ENCODE data around the gene ATP5PF. TPM values are rescaled to one million over a fixed set of nuclear protein-coding genes. Genes with fewer than 3 reads are reported as not detected.
"Not testable (repeated sequence)": the region's sequence is repeated elsewhere in the genome, so short reads cannot be mapped to it uniquely, and the experiment has no call there.

ATP5PF gene
- total and polyA plus RNA-seq, 7 donors, result 232 to 1,130 (median 283) TPM

- DNase-seq, result no peak
- Histone ChIP-seq H3K9me3 (no peaks in the 10 kb centered on the region), H3K27ac (no peak overlapping the region), H3K4me1 (peaks cover 0 to 11% (median 3%) of the 10 kb centered on the region in 4 donors), H3K4me3 (no peak overlapping the region), H3K27me3 (no peaks in the 10 kb centered on the region), H3K36me3 (peaks cover 0 to 32% (median 6%) of the 10 kb centered on the region in 4 donors)
- intact Hi-C loops (cut with DNase I), result no loop called here
- WGBS, 2 donors, result 80 to 84% methylated on average over 5 of the region's 5 CpGs
- TF ChIP-seq POLR2AphosphoS5 (IDR thresholded peaks at IDR 0.05) (no peak), EP300 (IDR thresholded peaks at IDR 0.05) (no peak), POLR2A (IDR thresholded peaks at IDR 0.05) (no peak)
- TF ChIP-seq, protein P1, sequence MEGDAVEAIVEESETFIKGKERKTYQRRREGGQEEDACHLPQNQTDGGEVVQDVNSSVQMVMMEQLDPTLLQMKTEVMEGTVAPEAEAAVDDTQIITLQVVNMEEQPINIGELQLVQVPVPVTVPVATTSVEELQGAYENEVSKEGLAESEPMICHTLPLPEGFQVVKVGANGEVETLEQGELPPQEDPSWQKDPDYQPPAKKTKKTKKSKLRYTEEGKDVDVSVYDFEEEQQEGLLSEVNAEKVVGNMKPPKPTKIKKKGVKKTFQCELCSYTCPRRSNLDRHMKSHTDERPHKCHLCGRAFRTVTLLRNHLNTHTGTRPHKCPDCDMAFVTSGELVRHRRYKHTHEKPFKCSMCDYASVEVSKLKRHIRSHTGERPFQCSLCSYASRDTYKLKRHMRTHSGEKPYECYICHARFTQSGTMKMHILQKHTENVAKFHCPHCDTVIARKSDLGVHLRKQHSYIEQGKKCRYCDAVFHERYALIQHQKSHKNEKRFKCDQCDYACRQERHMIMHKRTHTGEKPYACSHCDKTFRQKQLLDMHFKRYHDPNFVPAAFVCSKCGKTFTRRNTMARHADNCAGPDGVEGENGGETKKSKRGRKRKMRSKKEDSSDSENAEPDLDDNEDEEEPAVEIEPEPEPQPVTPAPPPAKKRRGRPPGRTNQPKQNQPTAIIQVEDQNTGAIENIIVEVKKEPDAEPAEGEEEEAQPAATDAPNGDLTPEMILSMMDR (IDR thresholded peaks at IDR 0.05), result no peak
These were observed 17.1 kb downstream of the ATP5PF start for GRCh38 chr21:25717491-25718147.

DNA sequence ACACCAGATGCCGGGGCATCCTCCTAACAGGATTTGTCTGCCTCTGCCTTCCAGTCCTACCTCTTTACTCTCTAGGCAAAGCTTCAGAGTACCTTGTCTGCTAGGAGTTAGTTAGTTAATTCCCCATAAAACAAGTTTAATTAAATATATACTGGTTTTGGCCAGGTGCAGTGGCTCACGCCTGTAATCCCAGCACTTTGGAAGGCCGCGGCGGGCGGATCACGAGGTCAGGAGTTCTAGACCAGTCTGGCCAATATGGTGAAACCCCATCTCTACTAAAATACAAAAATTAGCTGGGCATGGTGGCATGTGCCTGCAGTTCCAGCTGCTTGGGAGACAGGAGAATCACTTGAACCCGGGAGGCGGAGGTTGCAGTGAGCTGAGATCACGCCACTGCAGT lies 20.6 kb downstream of the ATP5PF start:
- 96 to 98% methylated on average over 10 of the region's 10 CpGs for WGBS, 2 donors
- H3K4me1 ChIP-seq; DNase-seq; intact Hi-C loops (cut with DNase I); H3K27me3 ChIP-seq; H3K4me3 ChIP-seq; H3K9me3 ChIP-seq; H3K27ac ChIP-seq: not testable (repeated sequence)
- peaks cover 0 to 19% (median 4%) of the 10 kb centered on the region in 4 donors for H3K36me3 ChIP-seq

DNA sequence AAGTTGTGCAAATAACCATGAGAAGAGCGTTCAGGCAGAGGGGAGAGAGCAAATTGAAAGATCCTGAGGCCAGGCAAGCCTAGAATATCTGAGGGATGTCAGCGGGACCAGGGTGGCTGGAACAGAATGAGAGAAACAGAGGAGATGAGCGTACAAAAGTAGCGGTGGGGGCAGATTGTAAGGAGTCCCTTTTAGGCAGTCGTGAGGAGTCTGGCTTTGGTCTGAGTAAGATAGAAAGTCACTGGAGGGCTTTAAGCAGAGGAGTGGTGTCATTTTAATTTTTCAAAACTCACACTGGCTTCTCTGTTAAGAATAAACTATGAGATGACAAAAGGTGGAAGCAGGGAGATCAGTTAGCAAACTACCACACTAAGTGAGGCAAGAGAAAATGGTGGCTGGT lies 24.2 kb downstream of the ATP5PF start:
- Histone ChIP-seq H3K36me3 (peaks cover 0 to 19% (median 3%) of the 10 kb centered on the region in 4 donors), H3K4me3 (no peak overlapping the region), H3K27me3 (no peaks in the 10 kb centered on the region), H3K4me1 (no peaks in the 10 kb centered on the region), H3K9me3 (no peaks in the 10 kb centered on the region), H3K27ac (no peak overlapping the region)
- no peak for DNase-seq
- intact Hi-C loops (cut with DNase I), result no loop called here
- WGBS, 2 donors, result 91 to 94% methylated on average over 5 of the region's 5 CpGs
- TF ChIP-seq POLR2AphosphoS5 (IDR thresholded peaks at IDR 0.05), result no peak
- no peak for TF ChIP-seq POLR2A (IDR thresholded peaks at IDR 0.05)
- TF ChIP-seq, protein P1 (IDR thresholded peaks at IDR 0.05), result no peak
- no peak for TF ChIP-seq EP300 (IDR thresholded peaks at IDR 0.05)

DNA sequence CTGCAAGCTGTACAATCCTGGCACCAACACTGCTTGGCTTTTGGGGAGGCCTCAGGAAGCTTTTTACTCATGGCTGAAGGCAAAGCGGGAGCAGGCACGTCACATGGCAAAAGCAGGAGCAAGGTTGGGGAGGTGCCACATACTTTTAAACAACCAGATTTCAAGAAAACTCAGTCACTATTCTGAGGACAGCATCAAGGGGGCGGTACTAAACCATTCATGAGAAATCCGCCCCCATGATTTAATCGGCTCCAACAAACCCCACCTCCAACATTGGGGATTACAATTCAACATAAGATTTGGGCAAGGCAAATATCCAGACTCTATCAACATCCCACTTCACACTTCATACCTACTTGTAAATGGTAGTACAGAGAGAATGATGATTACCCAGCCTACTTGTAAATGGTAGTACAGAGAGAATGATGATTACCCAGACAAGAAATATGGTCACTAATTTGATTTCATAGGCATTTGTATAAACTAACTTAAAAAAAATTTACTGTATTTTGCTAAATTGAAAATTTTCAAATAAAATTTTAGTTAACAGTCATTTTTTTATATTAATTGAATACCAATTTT lies 24.9 kb downstream of the ATP5PF start:
- Histone ChIP-seq H3K27me3 (no peaks in the 10 kb centered on the region), H3K4me1 (no peaks in the 10 kb centered on the region), H3K27ac (no peak overlapping the region), H3K9me3 (no peaks in the 10 kb centered on the region), H3K4me3 (no peak overlapping the region), H3K36me3 (peaks cover 0 to 12% (median 0%) of the 10 kb centered on the region in 4 donors)
- intact Hi-C loops (cut with DNase I), result no loop called here
- TF ChIP-seq, protein P1 (IDR thresholded peaks at IDR 0.05), result no peak
- TF ChIP-seq EP300 (IDR thresholded peaks at IDR 0.05), result no peak
- TF ChIP-seq POLR2A (IDR thresholded peaks at IDR 0.05), result no peak
- TF ChIP-seq POLR2AphosphoS5 (IDR thresholded peaks at IDR 0.05), result no peak
- DNase-seq, result no peak
- 87 to 91% methylated on average over 5 of the region's 5 CpGs for WGBS, 2 donors

- peaks cover 0 to 12% (median 0%) of the 10 kb centered on the region in 4 donors for H3K36me3 ChIP-seq
- 58 to 68% methylated on average over 7 of the region's 7 CpGs for WGBS, 2 donors
- H3K27me3 ChIP-seq, result no peaks in the 10 kb centered on the region
- intact Hi-C loops (cut with DNase I), result loop anchor here (1.0 kb wide), 1 partner anchor 100 kb away; no protein-coding TSS in a partner anchor
- no peaks in the 10 kb centered on the region for H3K4me1 ChIP-seq
- DNase-seq, result no peak
- no peak for TF ChIP-seq POLR2AphosphoS5 (IDR thresholded peaks at IDR 0.05)
- TF ChIP-seq, protein P1 (IDR thresholded peaks at IDR 0.05), result peak; percentile 55 to 88 (median 65)
- no peak for TF ChIP-seq POLR2A (IDR thresholded peaks at IDR 0.05)
- TF ChIP-seq EP300 (IDR thresholded peaks at IDR 0.05), result no peak
- no peak overlapping the region for H3K4me3 ChIP-seq
- no peak overlapping the region for H3K27ac ChIP-seq
- H3K9me3 ChIP-seq, result no peaks in the 10 kb centered on the region
These were observed 26.1 kb downstream of the ATP5PF start for GRCh38 chr21:25708467-25709065.

Measured in sigmoid colon (tissue), 7 donors.